Measurements from ENCODE around the gene CNOT1. TPM values are rescaled to one million over a fixed set of nuclear protein-coding genes. Genes with fewer than 3 reads are reported as not detected.

CNOT1 gene
- polyA plus RNA-seq, 1 donor from 2014 or later: 66.2 TPM

GRCh38 chr16:58678269-58678668 is 48.6 kb upstream of the CNOT1 start:
- Histone ChIP-seq H4K20me1 (ENCODE audit: insufficient read depth) (no peaks in the 10 kb centered on the region), H3K4me2 (ENCODE audit: low read length) (no peak overlapping the region), H3K9me3 (ENCODE audit: low read length) (no peaks in the 10 kb centered on the region), H3K4me3 (ENCODE audit: low read length) (no peak overlapping the region), H3K9me2 (ENCODE audit: insufficient read depth, low read length) (no peaks in the 10 kb centered on the region), H3K36me3 (ENCODE audit: insufficient read depth, low read length) (no peaks in the 10 kb centered on the region), H3K9ac (ENCODE audit: low read length) (no peak overlapping the region), H2AFZ (ENCODE audit: low read depth, low read length) (no peak overlapping the region), H3F3A (ENCODE audit: insufficient read depth, low read length, poor library complexity, severe bottlenecking) (no peaks in the 10 kb centered on the region), H3K27me3 (ENCODE audit: insufficient read depth, low read depth, low read length) (no peaks in the 10 kb centered on the region), H3K27ac (ENCODE audit: low read length) (no peak overlapping the region), H3K79me2 (replicated peaks; ENCODE audit: insufficient read depth, low read length) (no peaks in the 10 kb centered on the region)
- TF ChIP-seq, protein P1, sequence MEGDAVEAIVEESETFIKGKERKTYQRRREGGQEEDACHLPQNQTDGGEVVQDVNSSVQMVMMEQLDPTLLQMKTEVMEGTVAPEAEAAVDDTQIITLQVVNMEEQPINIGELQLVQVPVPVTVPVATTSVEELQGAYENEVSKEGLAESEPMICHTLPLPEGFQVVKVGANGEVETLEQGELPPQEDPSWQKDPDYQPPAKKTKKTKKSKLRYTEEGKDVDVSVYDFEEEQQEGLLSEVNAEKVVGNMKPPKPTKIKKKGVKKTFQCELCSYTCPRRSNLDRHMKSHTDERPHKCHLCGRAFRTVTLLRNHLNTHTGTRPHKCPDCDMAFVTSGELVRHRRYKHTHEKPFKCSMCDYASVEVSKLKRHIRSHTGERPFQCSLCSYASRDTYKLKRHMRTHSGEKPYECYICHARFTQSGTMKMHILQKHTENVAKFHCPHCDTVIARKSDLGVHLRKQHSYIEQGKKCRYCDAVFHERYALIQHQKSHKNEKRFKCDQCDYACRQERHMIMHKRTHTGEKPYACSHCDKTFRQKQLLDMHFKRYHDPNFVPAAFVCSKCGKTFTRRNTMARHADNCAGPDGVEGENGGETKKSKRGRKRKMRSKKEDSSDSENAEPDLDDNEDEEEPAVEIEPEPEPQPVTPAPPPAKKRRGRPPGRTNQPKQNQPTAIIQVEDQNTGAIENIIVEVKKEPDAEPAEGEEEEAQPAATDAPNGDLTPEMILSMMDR (IDR thresholded peaks at IDR 0.05; ENCODE audit: poor library complexity, severe bottlenecking): no peak
- TF ChIP-seq EP300 (conservative IDR thresholded peaks at IDR 0.05; ENCODE audit: poor library complexity, severe bottlenecking) (no peak), RAD21 (conservative IDR thresholded peaks at IDR 0.05) (no peak), SMC3 (conservative IDR thresholded peaks at IDR 0.05; ENCODE audit: poor library complexity) (no peak), MXI1 (conservative IDR thresholded peaks at IDR 0.05; ENCODE audit: poor library complexity, severe bottlenecking) (no peak), EZH2 (IDR thresholded peaks at IDR 0.05; ENCODE audit: borderline replicate concordance, insufficient read depth, low read length, poor library complexity, severe bottlenecking) (no peak), TAF1 (IDR thresholded peaks at IDR 0.05; ENCODE audit: low read depth) (no peak), POLR2AphosphoS5 (IDR thresholded peaks at IDR 0.05) (no peak)
- TF ChIP-seq, protein P2, sequence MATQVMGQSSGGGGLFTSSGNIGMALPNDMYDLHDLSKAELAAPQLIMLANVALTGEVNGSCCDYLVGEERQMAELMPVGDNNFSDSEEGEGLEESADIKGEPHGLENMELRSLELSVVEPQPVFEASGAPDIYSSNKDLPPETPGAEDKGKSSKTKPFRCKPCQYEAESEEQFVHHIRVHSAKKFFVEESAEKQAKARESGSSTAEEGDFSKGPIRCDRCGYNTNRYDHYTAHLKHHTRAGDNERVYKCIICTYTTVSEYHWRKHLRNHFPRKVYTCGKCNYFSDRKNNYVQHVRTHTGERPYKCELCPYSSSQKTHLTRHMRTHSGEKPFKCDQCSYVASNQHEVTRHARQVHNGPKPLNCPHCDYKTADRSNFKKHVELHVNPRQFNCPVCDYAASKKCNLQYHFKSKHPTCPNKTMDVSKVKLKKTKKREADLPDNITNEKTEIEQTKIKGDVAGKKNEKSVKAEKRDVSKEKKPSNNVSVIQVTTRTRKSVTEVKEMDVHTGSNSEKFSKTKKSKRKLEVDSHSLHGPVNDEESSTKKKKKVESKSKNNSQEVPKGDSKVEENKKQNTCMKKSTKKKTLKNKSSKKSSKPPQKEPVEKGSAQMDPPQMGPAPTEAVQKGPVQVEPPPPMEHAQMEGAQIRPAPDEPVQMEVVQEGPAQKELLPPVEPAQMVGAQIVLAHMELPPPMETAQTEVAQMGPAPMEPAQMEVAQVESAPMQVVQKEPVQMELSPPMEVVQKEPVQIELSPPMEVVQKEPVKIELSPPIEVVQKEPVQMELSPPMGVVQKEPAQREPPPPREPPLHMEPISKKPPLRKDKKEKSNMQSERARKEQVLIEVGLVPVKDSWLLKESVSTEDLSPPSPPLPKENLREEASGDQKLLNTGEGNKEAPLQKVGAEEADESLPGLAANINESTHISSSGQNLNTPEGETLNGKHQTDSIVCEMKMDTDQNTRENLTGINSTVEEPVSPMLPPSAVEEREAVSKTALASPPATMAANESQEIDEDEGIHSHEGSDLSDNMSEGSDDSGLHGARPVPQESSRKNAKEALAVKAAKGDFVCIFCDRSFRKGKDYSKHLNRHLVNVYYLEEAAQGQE (IDR thresholded peaks at IDR 0.05; ENCODE audit: borderline replicate concordance): no peak

- H2AFZ ChIP-seq (ENCODE audit: low read depth, low read length): no peak overlapping the region
- H3K27ac ChIP-seq (ENCODE audit: low read length): no peak overlapping the region
- no peaks in the 10 kb centered on the region for H3K9me2 ChIP-seq (ENCODE audit: insufficient read depth, low read length)
- TF ChIP-seq EZH2 (IDR thresholded peaks at IDR 0.05; ENCODE audit: borderline replicate concordance, insufficient read depth, low read length, poor library complexity, severe bottlenecking) (no peak), RAD21 (conservative IDR thresholded peaks at IDR 0.05) (no peak)
- TF ChIP-seq, protein P2 (IDR thresholded peaks at IDR 0.05; ENCODE audit: borderline replicate concordance): no peak
- H3K4me2 ChIP-seq (ENCODE audit: low read length): no peak overlapping the region
- H3K79me2 ChIP-seq (replicated peaks; ENCODE audit: insufficient read depth, low read length): no peaks in the 10 kb centered on the region
- no peak overlapping the region for H3K9ac ChIP-seq (ENCODE audit: low read length)
- no peaks in the 10 kb centered on the region for H4K20me1 ChIP-seq (ENCODE audit: insufficient read depth)
- H3K27me3 ChIP-seq (ENCODE audit: insufficient read depth, low read depth, low read length): no peaks in the 10 kb centered on the region
- no peaks in the 10 kb centered on the region for H3K36me3 ChIP-seq (ENCODE audit: insufficient read depth, low read length)
- H3K9me3 ChIP-seq (ENCODE audit: low read length): no peaks in the 10 kb centered on the region
- H3F3A ChIP-seq (ENCODE audit: insufficient read depth, low read length, poor library complexity, severe bottlenecking): no peaks in the 10 kb centered on the region
- H3K4me3 ChIP-seq (ENCODE audit: low read length): no peak overlapping the region
Observed at GRCh38 chr16:58670946-58671583, 41.4 kb upstream of the CNOT1 start.
